A172 (cell line): ENCODE data around the gene SEL1L. TPM values are rescaled to one million over a fixed set of nuclear protein-coding genes. Genes with fewer than 3 reads are reported as not detected.
A peak's percentile ranks its signal among the peaks of the same experiment; 100 is the strongest.
"Not testable (repeated sequence)": the region's sequence is repeated elsewhere in the genome, so short reads cannot be mapped to it uniquely, and the experiment has no call there.

Experiments
- DNase-seq: peaks from one replicate; pipeline ENCODE4 v3.0.0-alpha.2; 2015; ENCODE audit warnings: low spot score
- total RNA-seq: library from RNA; depleted of rRNA; stranded (reverse); fragments of >200 nt; shearing (Covaris generic); gene quantifications from 2 replicates; pipeline ENCODE4 v1.2.3, GENCODE V29; 2014

Gene SEL1L
- total RNA-seq, 1 experiment from 2014 or later, result 40.0 TPM

GRCh38 chr14:81447021-81447764 lies 86.5 kb downstream of the SEL1L start:
- no peak for DNase-seq

DNA sequence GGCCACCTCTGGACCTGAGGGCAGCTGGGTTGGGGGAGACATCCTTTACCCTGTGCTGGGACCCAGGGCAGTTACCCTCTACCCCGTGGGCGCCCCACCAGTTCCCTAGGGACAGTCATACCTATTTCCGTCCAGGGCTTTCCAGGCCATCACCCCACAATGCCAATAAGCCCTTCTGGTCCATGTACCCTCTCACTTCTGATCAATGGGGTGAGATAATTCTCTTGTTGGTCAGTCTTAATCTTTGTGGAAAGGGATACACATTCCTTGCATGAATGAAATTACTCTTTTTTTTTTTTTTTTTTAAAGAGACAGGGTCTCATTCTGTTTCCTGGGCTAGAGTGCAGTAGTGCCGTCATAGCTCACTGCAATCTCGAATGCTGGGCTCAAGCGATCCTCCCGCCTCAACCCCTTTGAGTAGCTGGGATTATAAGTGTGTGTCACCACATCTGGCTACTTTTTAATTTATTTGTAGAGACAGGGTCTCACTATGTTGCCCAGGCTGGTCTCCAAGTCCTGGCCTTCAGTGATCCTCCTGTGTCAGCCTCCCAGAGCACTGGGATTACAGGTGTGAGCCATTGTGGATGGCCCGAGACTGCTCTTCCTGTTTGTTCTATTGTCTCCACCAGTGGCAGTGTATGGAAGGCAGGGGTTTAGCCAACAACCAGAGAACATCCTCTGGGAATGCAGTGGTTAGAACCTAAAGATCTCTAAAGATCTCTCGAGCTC lies 87.2 kb downstream of the SEL1L start:
- DNase-seq, result no peak

- no peak for DNase-seq
Measured at GRCh38 chr14:81441626-81442134, 92.0 kb downstream of the SEL1L start.

- DNase-seq, result no peak
Measured at GRCh38 chr14:81440041-81440440, 93.6 kb downstream of the SEL1L start.

DNA sequence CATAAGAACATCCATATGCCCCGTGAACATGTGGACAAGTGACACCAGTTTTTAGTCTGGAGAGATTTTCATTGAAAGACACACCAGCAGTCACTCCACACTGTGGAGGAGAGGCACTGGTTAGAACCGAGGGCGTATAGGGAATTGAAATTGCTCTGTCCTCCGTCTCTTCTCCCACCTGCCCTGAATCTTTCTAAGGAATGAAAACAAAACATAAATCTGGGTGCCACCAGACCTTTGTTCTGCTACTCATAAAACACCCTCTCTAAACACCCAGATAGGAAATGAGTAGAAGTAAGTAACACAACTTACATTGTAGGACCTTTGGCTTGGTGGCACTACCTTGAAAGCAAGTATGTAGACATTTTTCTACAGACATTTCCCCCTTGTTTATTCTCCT lies 96.4 kb downstream of the SEL1L start:
- DNase-seq, result no peak

- DNase-seq, result no peak
Measured at GRCh38 chr14:81436296-81437138, 97.1 kb downstream of the SEL1L start.

DNA sequence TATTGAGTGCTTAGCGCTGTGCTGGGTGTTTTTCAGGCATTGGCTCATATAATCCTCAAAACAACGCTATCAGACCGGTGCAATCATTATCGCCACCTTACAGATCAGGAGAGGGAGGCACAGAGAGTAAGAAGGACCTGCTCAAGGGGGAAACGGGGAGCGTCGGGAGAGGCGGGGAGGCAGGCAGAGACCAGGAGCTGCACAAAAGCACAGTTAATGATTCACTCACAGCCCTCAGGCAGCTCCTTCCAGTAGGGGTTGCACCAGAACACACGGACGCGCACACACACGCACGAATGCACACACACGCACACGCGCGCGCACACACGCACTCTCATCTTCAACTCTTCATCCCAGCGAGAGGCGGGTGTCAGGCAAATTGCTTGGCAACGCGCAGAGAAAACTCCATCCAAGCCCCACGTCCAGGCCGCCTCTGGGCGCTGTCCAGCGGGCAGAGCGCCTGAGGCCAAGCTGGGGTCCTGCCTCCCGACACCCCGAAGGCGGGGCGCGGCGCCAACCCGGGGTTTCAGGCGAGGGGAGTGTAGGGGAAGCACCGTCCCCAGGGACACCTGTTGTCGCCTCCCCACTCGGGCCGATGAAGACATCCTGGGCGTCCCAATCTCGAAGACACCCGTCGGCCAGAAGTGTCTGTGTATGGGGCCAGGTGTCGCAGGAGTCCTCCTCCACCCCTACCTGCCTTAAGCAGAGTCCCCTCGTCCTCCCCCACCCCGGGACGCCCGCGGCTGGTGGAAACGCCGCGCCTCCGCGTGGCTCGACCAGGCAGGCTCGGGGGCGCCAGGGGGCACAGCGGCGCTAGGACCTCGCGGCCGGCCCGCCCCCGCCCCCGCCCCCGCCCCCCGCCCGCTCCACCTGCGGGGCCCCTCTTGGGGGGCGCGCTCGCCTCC lies 98.0 kb downstream of the SEL1L start:
- DNase-seq, result no peak

GRCh38 chr14:81435048-81435390 lies 98.6 kb downstream of the SEL1L start:
- DNase-seq, result no peak

DNA sequence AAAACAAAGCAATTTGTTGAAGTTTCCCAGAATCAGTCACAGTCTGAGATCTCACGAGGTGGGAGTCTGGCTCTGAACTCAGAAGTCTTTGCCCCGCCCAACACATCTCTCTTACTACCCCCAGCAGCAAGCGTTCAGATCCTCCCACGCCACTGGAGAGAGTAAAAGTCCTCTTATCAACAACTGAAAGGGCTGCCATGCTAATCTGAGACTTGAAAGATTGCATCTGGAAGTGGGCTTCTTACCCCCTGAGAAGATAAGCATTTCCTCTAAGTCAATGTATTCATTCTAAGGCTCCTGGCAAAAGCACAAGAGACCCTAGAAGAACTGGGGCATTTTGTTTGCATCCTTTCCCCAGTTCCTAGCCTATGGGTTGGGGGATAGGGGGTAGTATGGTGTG lies 99.4 kb downstream of the SEL1L start:
- no peak for DNase-seq

DNA sequence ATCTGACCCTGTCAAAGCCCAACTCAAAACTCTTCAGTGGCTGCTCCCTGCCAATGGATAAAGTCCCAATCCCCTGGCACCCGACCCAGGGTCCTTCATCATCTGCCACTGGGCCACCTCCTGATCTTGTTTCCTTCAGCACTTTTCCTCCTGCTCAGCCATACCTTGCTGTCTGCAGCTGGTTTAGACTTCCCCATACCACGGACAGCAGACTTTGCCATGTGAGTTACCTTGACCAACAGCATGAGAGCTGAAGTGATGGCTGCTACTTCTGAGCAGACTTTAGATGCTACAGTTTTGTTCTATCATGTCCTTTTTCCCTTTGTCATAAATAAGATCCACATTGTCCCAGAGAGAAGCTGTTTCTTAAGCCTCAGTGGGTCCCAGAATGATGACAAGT lies 100.3 kb downstream of the SEL1L start:
- DNase-seq, result no peak

GRCh38 chr14:81432219-81432661 lies 101.4 kb downstream of the SEL1L start:
- DNase-seq, result no peak

DNA sequence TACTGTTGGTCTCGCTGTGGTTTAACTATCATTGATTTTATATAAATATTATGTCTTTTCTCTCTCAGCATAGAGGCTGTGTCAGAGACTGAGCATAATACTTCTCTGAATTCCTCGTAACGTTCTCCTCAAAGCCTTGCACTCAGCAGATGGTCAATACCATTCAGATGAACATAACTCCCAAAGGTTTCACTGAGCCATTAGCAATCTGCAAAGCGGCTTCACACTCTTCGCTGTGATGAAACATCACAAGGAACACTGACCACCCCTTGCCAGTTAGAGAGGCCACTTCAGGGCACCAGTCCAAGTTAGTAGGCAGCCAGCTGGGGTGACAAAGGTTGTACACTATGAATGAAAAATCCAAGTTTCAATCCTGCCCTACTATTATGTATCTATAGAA lies 103.4 kb downstream of the SEL1L start:
- DNase-seq, result no peak

- not testable (repeated sequence) for DNase-seq
Measured at GRCh38 chr14:81429749-81430148, 103.9 kb downstream of the SEL1L start.

DNA sequence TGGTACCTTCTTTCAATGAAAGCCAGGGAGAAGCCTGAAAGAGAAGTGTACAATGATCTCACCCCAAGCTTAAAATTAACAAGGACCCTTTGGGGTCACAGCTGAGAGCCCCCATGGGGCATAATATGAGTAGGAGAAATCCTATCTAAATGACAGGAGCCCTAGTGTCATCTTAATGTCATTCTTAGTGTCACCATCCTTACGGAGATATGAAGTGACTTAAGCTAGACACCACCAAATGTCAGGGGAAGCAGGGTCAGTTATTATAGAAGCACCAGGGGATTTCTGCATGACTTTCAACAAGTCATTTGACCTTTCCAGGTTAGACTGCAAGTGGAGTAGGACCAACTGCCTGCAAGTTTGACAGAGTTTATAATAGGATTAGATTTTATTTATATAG lies 104.6 kb downstream of the SEL1L start:
- DNase-seq, result no peak

DNA sequence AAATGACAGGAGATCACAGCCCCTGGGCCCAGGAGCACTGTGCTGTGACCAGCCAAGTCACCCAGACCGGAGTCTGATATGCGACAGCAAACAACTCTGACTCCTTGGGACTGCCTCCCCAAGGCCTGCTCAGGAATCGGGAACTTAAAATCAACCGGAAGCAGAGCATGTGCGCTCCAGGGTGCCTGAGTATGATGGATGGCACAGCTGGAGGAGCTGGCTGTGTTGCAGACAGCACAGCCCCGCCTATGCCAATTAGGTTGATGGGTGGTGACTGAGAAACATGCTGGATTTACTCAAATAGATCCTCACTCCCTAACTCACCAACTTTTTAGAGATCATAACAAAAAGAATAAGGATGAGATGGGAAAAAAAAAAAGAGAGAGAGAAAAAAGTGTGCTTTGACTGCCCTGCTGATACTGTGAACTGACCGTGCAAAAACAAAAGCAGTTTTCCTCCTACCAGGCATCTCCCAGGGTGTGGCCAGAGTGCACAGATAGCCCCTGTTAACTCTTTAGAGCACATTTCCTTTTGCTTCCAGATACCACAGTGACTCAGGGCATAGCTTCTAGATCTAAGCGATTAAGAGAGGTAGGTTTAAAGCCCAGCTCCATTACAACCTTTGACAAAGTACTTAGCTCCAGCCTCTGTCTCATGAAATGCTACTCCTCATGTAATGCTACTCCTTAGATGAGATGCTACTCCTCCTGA lies 106.2 kb downstream of the SEL1L start:
- DNase-seq, result peak; percentile 68

DNA sequence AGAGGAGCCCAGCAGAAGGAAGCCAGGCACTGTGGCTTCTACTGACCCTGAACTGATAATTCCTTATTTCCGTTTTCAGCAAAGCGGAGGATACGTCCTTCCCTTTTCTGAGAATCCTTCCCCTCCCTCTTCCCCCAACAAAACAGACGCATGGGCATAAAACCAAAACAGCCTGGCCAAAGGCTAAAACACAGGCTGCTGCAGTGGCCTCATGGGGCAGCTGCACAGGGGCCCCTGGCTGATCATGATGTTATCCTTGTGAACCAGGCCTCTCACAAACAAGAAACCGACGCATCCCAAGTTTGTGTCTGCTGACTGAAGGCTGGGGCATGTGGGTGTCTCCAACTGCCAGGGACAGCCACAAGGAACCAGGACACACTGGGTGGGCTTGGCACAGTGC lies 110.1 kb downstream of the SEL1L start:
- no peak for DNase-seq
